NCI-H226 (cell line): ENCODE data around the gene TICRR.
A peak's percentile ranks its signal among the peaks of the same experiment; 100 is the strongest.

Experiments
- DNase-seq: peaks from one replicate; pipeline ENCODE4 v3.0.0-alpha.2; 2015

The TICRR gene

GRCh38 chr15:89657686-89658200 lies 82.5 kb downstream of the TICRR start:
- no peak for DNase-seq

GRCh38 chr15:89659295-89659694 lies 84.0 kb downstream of the TICRR start:
- DNase-seq = no peak

- no peak for DNase-seq
Observed at GRCh38 chr15:89660556-89660955, 85.3 kb downstream of the TICRR start.

- DNase-seq = peak; percentile 100
Observed at GRCh38 chr15:89662893-89663626, 87.8 kb downstream of the TICRR start.

- no peak for DNase-seq
Observed at GRCh38 chr15:89664441-89665350, 89.4 kb downstream of the TICRR start.

- DNase-seq = no peak
Observed at GRCh38 chr15:89665449-89666181, 90.3 kb downstream of the TICRR start.

- DNase-seq = no peak
Observed at GRCh38 chr15:89666184-89666857, 91.1 kb downstream of the TICRR start.

GRCh38 chr15:89666858-89667705 lies 91.8 kb downstream of the TICRR start:
- no peak for DNase-seq

GRCh38 chr15:89667706-89667960 lies 92.4 kb downstream of the TICRR start:
- no peak for DNase-seq

- no peak for DNase-seq
Observed at GRCh38 chr15:89668171-89668570, 92.9 kb downstream of the TICRR start.

- DNase-seq = no peak
Observed at GRCh38 chr15:89669309-89669865, 94.1 kb downstream of the TICRR start.

GRCh38 chr15:89669941-89670340 lies 94.7 kb downstream of the TICRR start:
- DNase-seq = no peak

GRCh38 chr15:89670971-89671560 lies 95.8 kb downstream of the TICRR start:
- no peak for DNase-seq

GRCh38 chr15:89671687-89672086 lies 96.4 kb downstream of the TICRR start:
- no peak for DNase-seq

GRCh38 chr15:89672221-89673164 lies 97.2 kb downstream of the TICRR start:
- DNase-seq = no peak

GRCh38 chr15:89673165-89673512 lies 97.9 kb downstream of the TICRR start:
- no peak for DNase-seq

- no peak for DNase-seq
Observed at GRCh38 chr15:89674526-89674925, 99.3 kb downstream of the TICRR start.

- no peak for DNase-seq
Observed at GRCh38 chr15:89675606-89676005, 100.3 kb downstream of the TICRR start.

- DNase-seq = no peak
Observed at GRCh38 chr15:89677381-89677780, 102.1 kb downstream of the TICRR start.
